T-helper 2 cell treated with Interferon-gamma antibody and Interleukin-4, amounts not matched to agents 5 μg/mL and 100 μg/mL, for 36 hours (primary cell): ENCODE results near the gene ERVMER34-1.

Experiments
- DNase-seq: peaks from one replicate; pipeline ENCODE4 v3.0.0; 2021; ENCODE audit warnings: low spot score
- H3K27ac Mint-ChIP-seq: one replicate; pipeline ENCODE4 v1.8.0; 2021; ENCODE audit warnings: mild to moderate bottlenecking, mixed read lengths
- H3K27me3 Mint-ChIP-seq: one replicate; pipeline ENCODE4 v1.8.0; 2021; ENCODE audit warnings: low read depth, mixed read lengths
- H3K36me3 Mint-ChIP-seq: one replicate; pipeline ENCODE4 v1.8.0; 2021; ENCODE audit warnings: low read depth, mixed read lengths
- H3K4me1 Mint-ChIP-seq: one replicate; pipeline ENCODE4 v1.8.0; 2021; ENCODE audit warnings: low read depth, mixed read lengths
- H3K4me3 Mint-ChIP-seq: one replicate; pipeline ENCODE4 v1.8.0; 2022; ENCODE audit warnings: mild to moderate bottlenecking, moderate library complexity, mixed read lengths
- H3K9me3 Mint-ChIP-seq: one replicate; pipeline ENCODE4 v1.8.0; 2021; ENCODE audit warnings: mixed read lengths

Gene ERVMER34-1

GRCh38 chr4:52748432-52748831 is 2.8 kb downstream of the ERVMER34-1 start:
- no peak overlapping the region for H3K27ac Mint-ChIP-seq
- no peaks in the 10 kb centered on the region for H3K36me3 Mint-ChIP-seq
- peaks cover 52% of the 10 kb centered on the region for H3K27me3 Mint-ChIP-seq
- no peaks in the 10 kb centered on the region for H3K9me3 Mint-ChIP-seq
- no peak overlapping the region for H3K4me3 Mint-ChIP-seq
- peaks cover 4% of the 10 kb centered on the region for H3K4me1 Mint-ChIP-seq
- no peak for DNase-seq

- Mint-ChIP-seq H3K4me1 (no peaks in the 10 kb centered on the region), H3K36me3 (no peaks in the 10 kb centered on the region), H3K9me3 (no peaks in the 10 kb centered on the region), H3K27me3 (peaks cover 22% of the 10 kb centered on the region), H3K27ac (no peak overlapping the region), H3K4me3 (no peak overlapping the region)
- DNase-seq: no peak
These were observed 6.6 kb downstream of the ERVMER34-1 start for GRCh38 chr4:52744588-52744987.

- Mint-ChIP-seq H3K4me3 (no peak overlapping the region), H3K4me1 (no peaks in the 10 kb centered on the region), H3K9me3 (no peaks in the 10 kb centered on the region), H3K27me3 (peaks cover 15% of the 10 kb centered on the region), H3K36me3 (no peaks in the 10 kb centered on the region), H3K27ac (no peak overlapping the region)
- DNase-seq: no peak
These were observed 7.7 kb downstream of the ERVMER34-1 start for GRCh38 chr4:52743444-52744019.

GRCh38 chr4:52729586-52729985 is 21.6 kb downstream of the ERVMER34-1 start:
- Mint-ChIP-seq H3K4me1 (no peaks in the 10 kb centered on the region), H3K27me3 (peaks cover 3% of the 10 kb centered on the region), H3K4me3 (no peak overlapping the region), H3K9me3 (no peaks in the 10 kb centered on the region), H3K36me3 (no peaks in the 10 kb centered on the region), H3K27ac (no peak overlapping the region)
- DNase-seq: no peak

- no peaks in the 10 kb centered on the region for H3K4me1 Mint-ChIP-seq
- H3K27me3 Mint-ChIP-seq: peaks cover 3% of the 10 kb centered on the region
- H3K4me3 Mint-ChIP-seq: no peak overlapping the region
- no peaks in the 10 kb centered on the region for H3K36me3 Mint-ChIP-seq
- no peaks in the 10 kb centered on the region for H3K9me3 Mint-ChIP-seq
- no peak for DNase-seq
- H3K27ac Mint-ChIP-seq: no peak overlapping the region
These were observed 22.5 kb downstream of the ERVMER34-1 start for GRCh38 chr4:52728691-52729240.

GRCh38 chr4:52726826-52727580 is 24.2 kb downstream of the ERVMER34-1 start:
- Mint-ChIP-seq H3K36me3 (no peaks in the 10 kb centered on the region), H3K27ac (no peak overlapping the region), H3K27me3 (peaks cover 3% of the 10 kb centered on the region), H3K4me1 (peaks cover 5% of the 10 kb centered on the region), H3K4me3 (no peak overlapping the region), H3K9me3 (no peaks in the 10 kb centered on the region)
- no peak for DNase-seq

- peaks cover 3% of the 10 kb centered on the region for H3K27me3 Mint-ChIP-seq
- H3K36me3 Mint-ChIP-seq: peaks cover 18% of the 10 kb centered on the region
- H3K27ac Mint-ChIP-seq: peak overlapping the region; percentile 76
- DNase-seq: peak; percentile 82
- no peaks in the 10 kb centered on the region for H3K9me3 Mint-ChIP-seq
- peaks cover 17% of the 10 kb centered on the region for H3K4me1 Mint-ChIP-seq
- peak overlapping the region; percentile 86 for H3K4me3 Mint-ChIP-seq
These were observed 29.0 kb downstream of the ERVMER34-1 start for GRCh38 chr4:52721968-52722815.

GRCh38 chr4:52718123-52718522 is 33.1 kb downstream of the ERVMER34-1 start:
- H3K27me3 Mint-ChIP-seq: no peaks in the 10 kb centered on the region
- DNase-seq: no peak
- H3K27ac Mint-ChIP-seq: no peak overlapping the region
- no peak overlapping the region for H3K4me3 Mint-ChIP-seq
- H3K4me1 Mint-ChIP-seq: peaks cover 38% of the 10 kb centered on the region
- peaks cover 7% of the 10 kb centered on the region for H3K9me3 Mint-ChIP-seq
- H3K36me3 Mint-ChIP-seq: peaks cover 55% of the 10 kb centered on the region

- Mint-ChIP-seq H3K9me3 (peaks cover 10% of the 10 kb centered on the region), H3K4me3 (no peak overlapping the region), H3K4me1 (peaks cover 39% of the 10 kb centered on the region), H3K36me3 (peaks cover 56% of the 10 kb centered on the region), H3K27ac (no peak overlapping the region), H3K27me3 (no peaks in the 10 kb centered on the region)
- DNase-seq: no peak
These were observed 34.7 kb downstream of the ERVMER34-1 start for GRCh38 chr4:52716364-52717151.

- Mint-ChIP-seq H3K9me3 (peaks cover 11% of the 10 kb centered on the region), H3K36me3 (peaks cover 56% of the 10 kb centered on the region), H3K4me3 (no peak overlapping the region), H3K27me3 (no peaks in the 10 kb centered on the region), H3K4me1 (peaks cover 44% of the 10 kb centered on the region), H3K27ac (no peak overlapping the region)
- no peak for DNase-seq
These were observed 35.3 kb downstream of the ERVMER34-1 start for GRCh38 chr4:52715914-52716313.

GRCh38 chr4:52715255-52715897 is 35.8 kb downstream of the ERVMER34-1 start:
- Mint-ChIP-seq H3K4me1 (peaks cover 48% of the 10 kb centered on the region), H3K27me3 (no peaks in the 10 kb centered on the region), H3K27ac (no peak overlapping the region), H3K9me3 (peaks cover 11% of the 10 kb centered on the region), H3K4me3 (peak overlapping the region; percentile 98), H3K36me3 (peaks cover 54% of the 10 kb centered on the region)
- no peak for DNase-seq

- no peak for DNase-seq
- peaks cover 48% of the 10 kb centered on the region for H3K36me3 Mint-ChIP-seq
- peak overlapping the region; percentile 98 for H3K4me3 Mint-ChIP-seq
- peaks cover 11% of the 10 kb centered on the region for H3K9me3 Mint-ChIP-seq
- peak overlapping the region; percentile 63 for H3K27ac Mint-ChIP-seq
- H3K27me3 Mint-ChIP-seq: no peaks in the 10 kb centered on the region
- peaks cover 45% of the 10 kb centered on the region for H3K4me1 Mint-ChIP-seq
These were observed 36.5 kb downstream of the ERVMER34-1 start for GRCh38 chr4:52714597-52715254.
